ENCODE measurements around the gene NPBWR2.
A peak's percentile ranks its signal among the peaks of the same experiment; 100 is the strongest.

NPBWR2 gene

GRCh38 chr20:64071341-64072332 lies 35.7 kb downstream of the NPBWR2 start:
- DNase-seq: no peak

DNA sequence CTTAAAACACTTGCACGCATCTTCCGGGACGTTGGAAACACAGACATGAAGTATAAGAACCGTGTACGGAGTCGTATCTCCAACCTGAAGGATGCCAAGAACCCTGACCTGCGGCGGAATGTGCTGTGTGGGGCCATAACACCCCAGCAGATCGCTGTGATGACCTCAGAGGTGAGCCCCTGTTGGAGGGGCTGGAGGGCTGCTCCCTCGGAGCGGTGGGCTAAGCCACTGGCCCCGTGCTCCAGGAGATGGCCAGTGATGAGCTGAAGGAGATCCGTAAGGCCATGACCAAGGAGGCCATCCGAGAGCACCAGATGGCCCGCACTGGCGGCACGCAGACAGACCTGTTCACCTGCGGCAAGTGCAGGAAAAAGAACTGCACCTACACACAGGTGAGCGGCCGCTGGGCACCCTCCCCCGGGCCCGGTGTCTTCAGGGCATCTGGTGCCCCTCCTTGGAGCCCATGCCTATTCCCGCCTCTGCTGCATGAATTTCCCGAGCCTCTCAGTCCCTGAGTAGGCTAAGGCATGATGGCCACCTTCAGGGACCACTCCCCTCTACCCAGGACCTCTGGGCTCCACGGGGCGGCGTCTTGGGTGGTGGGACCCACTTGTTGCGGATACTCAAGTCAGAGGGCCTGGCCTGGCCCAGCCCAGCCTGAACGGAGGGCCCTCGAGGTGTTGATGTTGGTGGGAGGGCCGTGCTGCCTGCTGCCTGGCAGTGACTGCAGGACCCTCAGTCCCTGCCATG lies 36.9 kb downstream of the NPBWR2 start:
- no peak for DNase-seq

GRCh38 chr20:64069614-64070243 lies 37.6 kb downstream of the NPBWR2 start:
- no peak for DNase-seq

DNA sequence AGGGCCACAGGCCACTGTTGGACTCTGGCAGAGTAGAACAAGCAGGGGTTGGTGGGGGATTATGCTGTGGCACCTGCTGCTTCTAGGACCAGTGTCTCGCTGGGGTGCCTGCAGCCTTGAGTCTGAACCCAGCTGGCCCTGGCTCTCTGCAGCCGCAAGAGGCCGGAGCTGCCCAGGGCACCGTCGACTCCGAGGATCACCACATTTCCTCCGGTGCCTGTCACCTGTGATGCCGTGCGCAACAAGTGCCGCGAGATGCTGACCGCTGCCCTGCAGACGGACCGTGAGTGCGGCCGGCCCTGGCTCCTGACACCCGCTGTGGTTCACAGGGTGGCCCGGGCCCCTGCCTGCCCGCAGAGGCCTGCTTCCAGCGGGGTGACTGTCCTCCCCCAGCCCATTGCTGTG lies 38.2 kb downstream of the NPBWR2 start:
- no peak for DNase-seq

GRCh38 chr20:64068386-64069208 lies 38.8 kb downstream of the NPBWR2 start:
- DNase-seq: no peak

- DNase-seq: no peak
These were observed 39.5 kb downstream of the NPBWR2 start for GRCh38 chr20:64067733-64068307.

- no peak for DNase-seq
These were observed 40.2 kb downstream of the NPBWR2 start for GRCh38 chr20:64067005-64067632.

DNA sequence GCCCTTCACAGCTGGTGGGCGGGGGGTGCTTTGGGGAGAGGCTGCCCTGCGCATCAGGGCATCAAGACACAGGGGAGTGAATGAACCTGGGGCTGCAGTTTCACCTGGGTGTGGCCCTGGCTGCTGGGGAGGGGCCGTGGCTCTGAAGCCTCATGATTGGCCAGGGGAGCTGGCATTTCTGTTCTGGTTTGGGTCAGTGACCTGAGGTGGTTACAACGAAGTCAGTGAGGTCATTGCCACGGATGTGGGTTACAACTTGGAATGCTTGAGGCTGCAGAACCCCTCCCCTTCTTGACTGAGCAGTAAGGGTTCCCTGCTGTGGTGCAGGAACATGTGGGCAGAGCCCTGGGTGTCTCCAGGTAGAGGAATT lies 41.4 kb downstream of the NPBWR2 start:
- DNase-seq: no peak

GRCh38 chr20:64065062-64065973 lies 42.0 kb downstream of the NPBWR2 start:
- DNase-seq: no peak

DNA sequence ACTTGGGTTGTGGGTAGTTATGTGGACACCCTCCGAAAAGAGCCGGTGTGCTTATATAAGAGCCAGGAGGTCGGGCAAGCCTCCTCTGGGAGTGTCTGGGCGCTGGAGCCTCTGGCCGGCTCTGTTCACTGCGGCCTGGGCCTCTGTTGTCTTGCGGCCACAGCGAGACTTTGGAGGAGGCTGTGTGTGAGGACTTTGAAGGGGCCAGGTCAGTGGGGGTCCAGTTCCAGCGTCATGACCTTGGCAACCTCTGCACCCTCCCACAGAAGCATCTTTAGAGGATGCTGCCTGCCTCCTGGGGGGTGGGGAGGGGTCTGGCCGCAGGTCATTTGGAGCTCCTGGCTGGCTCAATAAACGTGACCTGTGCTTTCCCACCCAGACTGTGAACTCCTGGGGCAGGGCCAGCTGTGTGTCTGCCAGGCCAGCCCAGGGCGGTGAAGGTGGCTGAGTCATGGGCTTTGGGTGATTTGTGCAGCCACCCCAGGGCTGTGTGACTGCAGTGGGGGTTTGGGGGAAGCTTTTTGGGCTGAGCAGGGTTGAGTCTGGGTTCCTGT lies 43.1 kb downstream of the NPBWR2 start:
- DNase-seq: no peak

GRCh38 chr20:64063389-64064144 lies 43.8 kb downstream of the NPBWR2 start:
- no peak for DNase-seq

GRCh38 chr20:64062596-64063388 lies 44.6 kb downstream of the NPBWR2 start, which contains the start of gene TCEA2:
Gene TCEA2, plus strand, starts transcription at chr20:64063198. Its CDS starts 115 bp downstream, at chr20:64063313.
- peak; percentile 83 for DNase-seq

GRCh38 chr20:64062276-64062595 lies 45.1 kb downstream of the NPBWR2 start:
- no peak for DNase-seq

DNA sequence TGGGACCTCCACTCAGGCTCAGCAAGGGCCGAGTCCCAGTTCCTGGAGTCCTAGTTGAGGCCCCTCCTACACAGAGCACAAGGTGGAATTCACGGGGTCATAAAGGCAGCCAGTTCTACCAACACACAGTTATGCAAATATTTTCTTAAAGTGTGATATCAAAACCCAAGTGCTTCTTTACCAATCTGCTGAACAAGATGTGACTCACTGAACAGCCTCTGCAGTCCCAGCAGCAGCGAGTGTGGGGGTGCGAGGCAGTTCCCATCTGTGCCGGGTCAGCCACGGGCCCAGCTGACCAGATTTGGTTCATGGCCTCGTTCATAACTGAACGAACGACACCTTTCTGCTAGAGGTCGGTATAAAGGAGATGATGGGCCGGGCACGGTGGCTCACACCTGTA lies 48.8 kb downstream of the NPBWR2 start:
- DNase-seq: no peak

GRCh38 chr20:64057628-64058498 lies 49.5 kb downstream of the NPBWR2 start:
- peak; percentile 60 for DNase-seq

- no peak for DNase-seq
These were observed 50.3 kb downstream of the NPBWR2 start for GRCh38 chr20:64056889-64057627.

DNA sequence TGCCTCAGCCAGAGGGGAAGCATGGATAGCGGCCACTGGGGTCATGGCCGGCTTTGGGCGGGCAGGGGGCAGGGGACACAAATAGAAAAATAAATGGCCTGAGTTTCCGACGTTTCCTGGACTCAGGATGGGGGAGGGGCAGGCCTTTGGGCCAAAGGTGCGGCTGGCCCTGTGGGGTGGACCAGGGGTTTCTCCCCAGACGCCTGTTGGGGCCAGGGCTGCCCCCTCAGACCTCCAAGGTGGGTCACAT lies 50.8 kb downstream of the NPBWR2 start:
- no peak for DNase-seq
